Transverse colon (tissue), 4 donors: Measurements from ENCODE around the gene GPR107. TPM values are rescaled to one million over a fixed set of nuclear protein-coding genes. Genes with fewer than 3 reads are reported as not detected.

Experiments
- DNase-seq: peaks from one replicate; pipeline ENCODE4 v3.0.0-alpha.2; 2019
- H3K27ac ChIP-seq, 4 donors: fragments of 200-600 bp; sonication (generic); 2 replicates each; pipeline ENCODE4 v1.5.1; 2016 to 2018; ENCODE audit warnings: inconsistent platforms in 4 of 4
- H3K27me3 ChIP-seq: fragments of 200-600 bp; sonication (generic); 2 replicates; pipeline ENCODE4 v1.5.1; 2017; ENCODE audit warnings: inconsistent platforms
- H3K36me3 ChIP-seq, 4 donors: fragments of 200-600 bp; sonication (generic); 2 replicates each; pipeline ENCODE4 v1.5.1; 2017 to 2019; ENCODE audit warnings: inconsistent platforms in 4 of 4
- H3K4me1 ChIP-seq, 4 donors: fragments of 200-600 bp; sonication (generic); 2 replicates each; pipeline ENCODE4 v1.5.1; 2017 to 2020; ENCODE audit warnings: inconsistent platforms in 4 of 4
- H3K4me3 ChIP-seq, 4 donors: fragments of 200-600 bp; sonication (generic); 1 replicate in 1 of 4; 2 replicates in 3 of 4; pipeline versions ENCODE4 v1.5.1 to v1.6.1; 2017 to 2019; ENCODE audit warnings: inconsistent platforms in 4 of 4
- H3K9me3 ChIP-seq, 2 donors: fragments of 200-600 bp; sonication (generic); 2 replicates each; pipeline ENCODE4 v1.5.1; 2017 to 2019; ENCODE audit warnings: inconsistent platforms in 2 of 2
- EP300 ChIP-seq: sonication (generic); formaldehyde crosslinking; IDR thresholded peaks from one replicate; pipeline ENCODE4 v1.6.1; 2017; ENCODE audit warnings: antibody characterized with exemption, low read depth
- POLR2A ChIP-seq: fragments of 450-650 bp; IDR thresholded peaks from one replicate; pipeline ENCODE4 v1.6.1; 2016; ENCODE audit warnings: antibody characterized with exemption, mild to moderate bottlenecking, moderate library complexity
- POLR2AphosphoS5 ChIP-seq, 3 donors: sonication (generic); formaldehyde crosslinking; IDR thresholded peaks; one replicate each; pipeline ENCODE4 v1.6.1; 2016; ENCODE audit warnings: antibody characterized with exemption in 3 of 3
- WGBS, 2 donors: methylation state at CpG; one replicate each; pipeline ENCODE4 v1.1.5; 2018; ENCODE audit warnings: low coverage in 1 of 2; 5-methylcytosine and 5-hydroxymethylcytosine counted together
- in situ Hi-C, 4 donors: fragments of 200-750 bp; cut with MboI; loops; one replicate each; pipeline versions ENCODE4 v1.15.0 to v1.15.1; 2017; ENCODE audit warnings: low sequenced_read_pairs in 3 of 4, low pct_ligation_motif_present in 1 of 4, low pct_unique_long_range_greater_than_20kb in 1 of 4
- intact Hi-C: fragments of 100-400 bp; cut with DNase I; formaldehyde crosslinking; loops from one replicate; pipeline ENCODE4 v1.15.1; 2023; ENCODE audit warnings: low total_unique reads
- total RNA-seq, 4 donors: library from RNA; depleted of rRNA; stranded (reverse); fragments of >200 nt; gene quantifications; one replicate each; pipeline ENCODE4 v1.1.0, GENCODE V29; 2016
- TF ChIP-seq, protein P1 (sequence below), 5 experiments: fragments of 200-600 bp in 3 of 5; fragments of 450-650 bp in 2 of 5; sonication (generic) in 3 of 5; IDR thresholded peaks; 1 replicate in 2 of 5; 2 replicates in 3 of 5; pipeline ENCODE4 v1.5.1; 2016 to 2017; ENCODE audit warnings: antibody characterized with exemption in 5 of 5, inconsistent platforms in 3 of 5, mild to moderate bottlenecking in 2 of 5, moderate library complexity in 1 of 5

GPR107 gene
- total RNA-seq, 4 donors from 2014 or later = 25.7 to 33.7 (median 32.7) TPM

- TF ChIP-seq POLR2A = no peak
- TF ChIP-seq POLR2AphosphoS5 (IDR thresholded peaks at IDR 0.05) = peak in 1 of 3 donors; percentile 40
- Histone ChIP-seq H3K27me3 (no peaks in the 10 kb centered on the region), H3K4me1 (peaks cover 6 to 49% (median 26%) of the 10 kb centered on the region in 4 donors), H3K36me3 (no peaks in the 10 kb centered on the region), H3K27ac (peak overlapping the region; percentile 51 to 67 (median 59)), H3K4me3 (no peak overlapping the region), H3K9me3 (no peaks in the 10 kb centered on the region)
- no peak for DNase-seq
- WGBS, 2 donors = 20 to 36% methylated on average over 2 to 3 of the region's 3 CpGs
- intact Hi-C loops (no loop called here), in situ Hi-C loops (no loop called here)
Observed at GRCh38 chr9:130058887-130059286, 5.2 kb downstream of the GPR107 start.

DNA sequence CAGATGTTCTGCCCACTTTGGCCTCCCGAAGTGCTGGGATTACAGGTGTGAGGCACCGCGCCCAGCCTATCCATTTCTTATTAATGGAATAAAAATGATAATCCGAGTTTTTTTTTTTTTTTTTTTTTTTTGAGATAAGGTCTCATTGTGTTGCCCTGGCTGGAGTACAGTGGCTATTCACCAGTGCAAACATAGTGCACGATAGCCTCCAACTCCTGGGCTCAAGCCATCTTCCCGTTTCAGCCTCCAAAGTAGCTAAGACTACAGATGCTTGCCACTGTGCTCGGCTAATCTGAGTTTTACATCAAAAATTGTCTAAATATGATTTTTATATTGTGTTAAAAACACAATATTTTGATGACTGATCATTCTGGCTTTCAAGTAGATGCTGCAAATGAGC lies 6.6 kb downstream of the GPR107 start:
- H3K4me3 ChIP-seq = no peak overlapping the region
- in situ Hi-C loops = no loop called here
- H3K4me1 ChIP-seq = peaks cover 0 to 39% (median 16%) of the 10 kb centered on the region in 4 donors
- H3K36me3 ChIP-seq = no peaks in the 10 kb centered on the region
- H3K9me3 ChIP-seq = no peaks in the 10 kb centered on the region
- DNase-seq = no peak
- 83% methylated on average over 6 to 7 of the region's 7 CpGs for WGBS, 2 donors
- no peak overlapping the region for H3K27ac ChIP-seq
- TF ChIP-seq, protein P1, sequence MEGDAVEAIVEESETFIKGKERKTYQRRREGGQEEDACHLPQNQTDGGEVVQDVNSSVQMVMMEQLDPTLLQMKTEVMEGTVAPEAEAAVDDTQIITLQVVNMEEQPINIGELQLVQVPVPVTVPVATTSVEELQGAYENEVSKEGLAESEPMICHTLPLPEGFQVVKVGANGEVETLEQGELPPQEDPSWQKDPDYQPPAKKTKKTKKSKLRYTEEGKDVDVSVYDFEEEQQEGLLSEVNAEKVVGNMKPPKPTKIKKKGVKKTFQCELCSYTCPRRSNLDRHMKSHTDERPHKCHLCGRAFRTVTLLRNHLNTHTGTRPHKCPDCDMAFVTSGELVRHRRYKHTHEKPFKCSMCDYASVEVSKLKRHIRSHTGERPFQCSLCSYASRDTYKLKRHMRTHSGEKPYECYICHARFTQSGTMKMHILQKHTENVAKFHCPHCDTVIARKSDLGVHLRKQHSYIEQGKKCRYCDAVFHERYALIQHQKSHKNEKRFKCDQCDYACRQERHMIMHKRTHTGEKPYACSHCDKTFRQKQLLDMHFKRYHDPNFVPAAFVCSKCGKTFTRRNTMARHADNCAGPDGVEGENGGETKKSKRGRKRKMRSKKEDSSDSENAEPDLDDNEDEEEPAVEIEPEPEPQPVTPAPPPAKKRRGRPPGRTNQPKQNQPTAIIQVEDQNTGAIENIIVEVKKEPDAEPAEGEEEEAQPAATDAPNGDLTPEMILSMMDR (IDR thresholded peaks at IDR 0.05) = no peak
- no peak for TF ChIP-seq EP300
- TF ChIP-seq POLR2AphosphoS5 (IDR thresholded peaks at IDR 0.05) = no peak
- no peak for TF ChIP-seq POLR2A
- no peaks in the 10 kb centered on the region for H3K27me3 ChIP-seq
- intact Hi-C loops = no loop called here

DNA sequence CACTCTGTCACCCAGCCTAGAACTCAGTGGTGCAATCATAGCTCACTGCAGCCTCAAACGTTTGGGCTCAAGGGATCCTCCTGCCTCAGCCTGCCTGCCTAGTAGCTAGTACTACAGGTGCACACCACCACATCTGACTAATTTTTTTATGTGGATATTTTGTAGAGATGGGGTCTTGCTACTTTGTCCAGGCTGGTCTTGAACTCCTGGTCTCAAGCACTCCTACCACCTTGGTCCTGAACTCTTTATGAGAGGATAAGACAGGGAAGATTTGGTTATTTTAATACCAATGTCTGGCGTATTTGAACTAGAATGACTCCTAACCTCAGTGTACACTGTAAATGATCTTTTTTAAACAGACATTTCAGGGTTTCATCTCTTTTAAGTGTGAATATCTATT lies 9.0 kb downstream of the GPR107 start:
- H3K36me3 ChIP-seq = no peaks in the 10 kb centered on the region
- H3K27ac ChIP-seq = no peak overlapping the region
- H3K4me1 ChIP-seq = peaks cover 0 to 27% (median 13%) of the 10 kb centered on the region in 4 donors
- WGBS, 2 donors = 76 to 77% methylated on average over 2 of the region's 2 CpGs
- no peaks in the 10 kb centered on the region for H3K9me3 ChIP-seq
- in situ Hi-C loops (no loop called here), intact Hi-C loops (no loop called here)
- TF ChIP-seq POLR2A (no peak), POLR2AphosphoS5 (IDR thresholded peaks at IDR 0.05) (no peak), EP300 (no peak)
- TF ChIP-seq, protein P1 (IDR thresholded peaks at IDR 0.05) = no peak
- no peak overlapping the region for H3K4me3 ChIP-seq
- H3K27me3 ChIP-seq = no peaks in the 10 kb centered on the region
- DNase-seq = no peak

DNA sequence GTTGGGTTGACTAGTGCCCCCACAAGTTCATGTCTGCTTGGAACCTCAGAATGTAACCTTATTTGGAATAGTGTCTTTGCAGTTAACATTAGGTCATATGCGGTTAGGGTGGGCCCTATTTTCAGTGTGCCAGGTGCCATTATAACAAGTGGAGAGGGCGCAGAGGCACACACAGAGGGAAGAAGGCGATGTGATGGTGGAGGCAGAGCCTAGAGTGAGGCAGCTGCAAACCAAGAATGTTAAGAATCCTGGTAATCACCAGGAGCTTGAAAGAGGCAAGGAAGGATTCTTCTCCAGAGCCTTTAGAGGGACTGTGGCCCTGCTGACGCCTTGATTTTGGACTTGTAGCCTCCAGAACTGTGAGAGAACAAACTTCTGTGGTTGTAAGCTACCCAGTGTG lies 10.9 kb downstream of the GPR107 start:
- H3K9me3 ChIP-seq = no peaks in the 10 kb centered on the region
- H3K27me3 ChIP-seq = no peaks in the 10 kb centered on the region
- in situ Hi-C loops (no loop called here), intact Hi-C loops (no loop called here)
- WGBS, 2 donors = 82 to 96% methylated on average over 4 of the region's 4 CpGs
- peaks cover 6 to 20% (median 12%) of the 10 kb centered on the region in 4 donors for H3K4me1 ChIP-seq
- H3K36me3 ChIP-seq = no peaks in the 10 kb centered on the region
- DNase-seq = no peak
- TF ChIP-seq, protein P1 (IDR thresholded peaks at IDR 0.05) = no peak
- TF ChIP-seq EP300 (no peak), POLR2A (no peak), POLR2AphosphoS5 (IDR thresholded peaks at IDR 0.05) (no peak)
- H3K4me3 ChIP-seq = no peak overlapping the region
- no peak overlapping the region for H3K27ac ChIP-seq

DNA sequence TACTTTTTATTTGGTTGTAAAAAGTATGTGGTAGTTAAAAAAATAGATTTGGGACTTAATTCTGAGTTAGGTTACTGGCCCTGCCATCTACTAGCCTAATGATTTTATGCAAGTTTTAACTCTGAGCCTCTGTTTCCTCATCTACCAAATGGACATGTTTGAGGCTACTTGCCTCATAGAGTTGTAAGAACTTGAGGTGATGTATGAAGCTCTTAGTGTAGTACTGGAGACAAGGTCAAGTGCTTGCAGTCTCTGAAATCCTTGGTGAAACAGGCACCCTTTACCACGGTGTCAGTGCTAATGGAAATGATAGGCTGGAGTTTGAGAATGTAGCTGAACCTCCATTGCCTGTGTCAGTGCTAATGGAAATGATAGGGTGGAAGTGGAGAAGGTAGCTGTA lies 15.3 kb downstream of the GPR107 start:
- DNase-seq = no peak
- Histone ChIP-seq H3K4me3 (no peak overlapping the region), H3K9me3 (no peaks in the 10 kb centered on the region), H3K36me3 (no peaks in the 10 kb centered on the region), H3K27ac (peak overlapping the region in 2 of 4 donors; percentile 52 to 63), H3K4me1 (peaks cover 3 to 26% (median 12%) of the 10 kb centered on the region in 4 donors), H3K27me3 (no peaks in the 10 kb centered on the region)
- intact Hi-C loops = no loop called here
- WGBS, 2 donors = 86 to 90% methylated on average over 1 of the region's 1 CpG
- TF ChIP-seq, protein P1 (IDR thresholded peaks at IDR 0.05) = no peak
- no peak for TF ChIP-seq POLR2AphosphoS5 (IDR thresholded peaks at IDR 0.05)
- TF ChIP-seq POLR2A = no peak
- TF ChIP-seq EP300 = no peak
- in situ Hi-C loops = no loop called here
